Transverse colon (tissue), 4 donors: ENCODE data around the gene MOB1B. TPM values are rescaled to one million over a fixed set of nuclear protein-coding genes. Genes with fewer than 3 reads are reported as not detected.

Experiments
- DNase-seq: peaks from one replicate; pipeline ENCODE4 v3.0.0-alpha.2; 2019
- H3K27ac ChIP-seq, 4 donors: fragments of 200-600 bp; sonication (generic); 2 replicates each; pipeline ENCODE4 v1.5.1; 2016 to 2018; ENCODE audit warnings: inconsistent platforms in 4 of 4
- H3K27me3 ChIP-seq: fragments of 200-600 bp; sonication (generic); 2 replicates; pipeline ENCODE4 v1.5.1; 2017; ENCODE audit warnings: inconsistent platforms
- H3K36me3 ChIP-seq, 4 donors: fragments of 200-600 bp; sonication (generic); 2 replicates each; pipeline ENCODE4 v1.5.1; 2017 to 2019; ENCODE audit warnings: inconsistent platforms in 4 of 4
- H3K4me1 ChIP-seq, 4 donors: fragments of 200-600 bp; sonication (generic); 2 replicates each; pipeline ENCODE4 v1.5.1; 2017 to 2020; ENCODE audit warnings: inconsistent platforms in 4 of 4
- H3K4me3 ChIP-seq, 4 donors: fragments of 200-600 bp; sonication (generic); 1 replicate in 1 of 4; 2 replicates in 3 of 4; pipeline versions ENCODE4 v1.5.1 to v1.6.1; 2017 to 2019; ENCODE audit warnings: inconsistent platforms in 4 of 4
- H3K9me3 ChIP-seq, 2 donors: fragments of 200-600 bp; sonication (generic); 2 replicates each; pipeline ENCODE4 v1.5.1; 2017 to 2019; ENCODE audit warnings: inconsistent platforms in 2 of 2
- CTCF ChIP-seq, 5 experiments: fragments of 200-600 bp in 3 of 5; fragments of 450-650 bp in 2 of 5; sonication (generic) in 3 of 5; IDR thresholded peaks; 1 replicate in 2 of 5; 2 replicates in 3 of 5; pipeline ENCODE4 v1.5.1; 2016 to 2017; ENCODE audit warnings: antibody characterized with exemption in 5 of 5, inconsistent platforms in 3 of 5, mild to moderate bottlenecking in 2 of 5, moderate library complexity in 1 of 5
- EP300 ChIP-seq: sonication (generic); formaldehyde crosslinking; IDR thresholded peaks from one replicate; pipeline ENCODE4 v1.6.1; 2017; ENCODE audit warnings: antibody characterized with exemption, low read depth
- POLR2A ChIP-seq: fragments of 450-650 bp; IDR thresholded peaks from one replicate; pipeline ENCODE4 v1.6.1; 2016; ENCODE audit warnings: antibody characterized with exemption, mild to moderate bottlenecking, moderate library complexity
- POLR2AphosphoS5 ChIP-seq, 3 donors: sonication (generic); formaldehyde crosslinking; IDR thresholded peaks; one replicate each; pipeline ENCODE4 v1.6.1; 2016; ENCODE audit warnings: antibody characterized with exemption in 3 of 3
- WGBS, 2 donors: methylation state at CpG; one replicate each; pipeline ENCODE4 v1.1.5; 2018; ENCODE audit warnings: low coverage in 1 of 2; 5-methylcytosine and 5-hydroxymethylcytosine counted together
- in situ Hi-C, 4 donors: fragments of 200-750 bp; cut with MboI; loops; one replicate each; pipeline versions ENCODE4 v1.15.0 to v1.15.1; 2017; ENCODE audit warnings: low sequenced_read_pairs in 3 of 4, low pct_ligation_motif_present in 1 of 4, low pct_unique_long_range_greater_than_20kb in 1 of 4
- intact Hi-C: fragments of 100-400 bp; cut with DNase I; formaldehyde crosslinking; loops from one replicate; pipeline ENCODE4 v1.15.1; 2023; ENCODE audit warnings: low total_unique reads
- total RNA-seq, 4 donors: library from RNA; depleted of rRNA; stranded (reverse); fragments of >200 nt; gene quantifications; one replicate each; pipeline ENCODE4 v1.1.0, GENCODE V29; 2016

Gene MOB1B
- total RNA-seq, 4 donors from 2014 or later = 6.7 to 15.4 (median 11.0) TPM

DNA sequence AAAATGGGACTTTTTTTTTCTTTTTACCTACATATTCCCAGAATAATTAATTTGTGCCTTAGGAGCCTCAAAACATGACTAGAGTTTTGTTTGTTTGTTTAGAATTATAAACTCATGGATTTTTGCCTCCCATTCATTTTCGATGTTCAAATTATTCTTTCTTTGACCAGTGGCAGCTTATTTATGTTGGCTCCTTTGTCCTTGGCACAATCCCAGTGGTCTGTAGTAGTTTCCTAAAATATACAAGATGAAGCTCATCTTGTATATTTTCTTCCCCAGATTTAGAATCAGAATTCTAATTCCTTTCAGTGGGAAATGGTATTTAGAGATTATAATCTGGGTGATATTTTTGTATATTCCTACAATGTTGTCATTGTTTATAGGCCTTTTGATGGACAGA lies 118.4 kb downstream of the MOB1B start:
- peaks cover 0 to 3% (median 1%) of the 10 kb centered on the region in 4 donors for H3K4me1 ChIP-seq
- H3K27me3 ChIP-seq = no peaks in the 10 kb centered on the region
- no peaks in the 10 kb centered on the region for H3K9me3 ChIP-seq
- H3K36me3 ChIP-seq = peaks cover 0 to 7% (median 0%) of the 10 kb centered on the region in 4 donors
- 63% methylated on average over 1 of the region's 1 CpG; no CpG with 5 or more reads in 1 of the 2 donors for WGBS, 2 donors
- DNase-seq = no peak
- no peak for TF ChIP-seq POLR2AphosphoS5 (IDR thresholded peaks at IDR 0.05)
- no peak for TF ChIP-seq CTCF (IDR thresholded peaks at IDR 0.05)
- no peak for TF ChIP-seq EP300
- no peak for TF ChIP-seq POLR2A
- intact Hi-C loops (no loop called here), in situ Hi-C loops (loop anchor here in 2 of 4 donors (25.0 kb wide), 3 partner anchors 108 to 383 kb away; partner anchors contain the start of genes ENAM (in 1 of the 2), GRSF1 (in 1 of the 2) and MOB1B (in 1 of the 2))
- H3K27ac ChIP-seq = no peak overlapping the region
- no peak overlapping the region for H3K4me3 ChIP-seq

DNA sequence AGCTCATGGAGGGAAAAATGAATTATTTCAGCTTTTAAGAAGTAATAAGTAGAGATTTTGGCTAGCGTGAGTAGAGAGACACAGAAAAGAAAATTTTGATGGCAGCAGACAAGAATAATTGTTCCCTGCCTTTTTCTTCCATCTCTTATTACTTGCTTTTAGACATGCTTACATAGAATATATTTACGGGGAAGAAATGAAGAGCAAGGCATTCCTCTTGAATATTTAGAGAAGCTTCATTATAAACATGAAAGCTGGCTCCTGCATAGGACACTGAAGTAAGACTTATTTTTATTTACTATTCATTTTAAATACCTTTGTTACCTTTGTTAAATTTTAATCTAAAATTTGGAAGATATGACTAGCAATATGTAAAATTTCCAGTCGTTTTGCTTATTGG lies 123.5 kb downstream of the MOB1B start:
- Histone ChIP-seq H3K4me1 (peaks cover 0 to 12% (median 6%) of the 10 kb centered on the region in 4 donors), H3K4me3 (no peak overlapping the region), H3K9me3 (no peaks in the 10 kb centered on the region), H3K27ac (no peak overlapping the region), H3K27me3 (no peaks in the 10 kb centered on the region), H3K36me3 (peaks cover 0 to 13% (median 0%) of the 10 kb centered on the region in 4 donors)
- intact Hi-C loops = no loop called here
- DNase-seq = no peak
- in situ Hi-C loops = no loop called here
- WGBS, 2 donors = 72 to 78% methylated on average over 3 of the region's 3 CpGs
- TF ChIP-seq POLR2AphosphoS5 (IDR thresholded peaks at IDR 0.05) (no peak), POLR2A (no peak), EP300 (no peak), CTCF (IDR thresholded peaks at IDR 0.05) (no peak)

- no peak for DNase-seq
- Histone ChIP-seq H3K36me3 (peaks cover 0 to 13% (median under 1%) of the 10 kb centered on the region in 4 donors), H3K9me3 (no peaks in the 10 kb centered on the region), H3K4me1 (peaks cover 0 to 12% (median 6%) of the 10 kb centered on the region in 4 donors), H3K4me3 (no peak overlapping the region), H3K27ac (no peak overlapping the region), H3K27me3 (no peaks in the 10 kb centered on the region)
- in situ Hi-C loops (no loop called here), intact Hi-C loops (no loop called here)
- no peak for TF ChIP-seq POLR2A
- no peak for TF ChIP-seq POLR2AphosphoS5 (IDR thresholded peaks at IDR 0.05)
- no peak for TF ChIP-seq CTCF (IDR thresholded peaks at IDR 0.05)
- TF ChIP-seq EP300 = no peak
- WGBS, 2 donors = 69 to 74% methylated on average over 2 of the region's 2 CpGs
Measured at GRCh38 chr4:71026086-71026485, 123.9 kb downstream of the MOB1B start.

DNA sequence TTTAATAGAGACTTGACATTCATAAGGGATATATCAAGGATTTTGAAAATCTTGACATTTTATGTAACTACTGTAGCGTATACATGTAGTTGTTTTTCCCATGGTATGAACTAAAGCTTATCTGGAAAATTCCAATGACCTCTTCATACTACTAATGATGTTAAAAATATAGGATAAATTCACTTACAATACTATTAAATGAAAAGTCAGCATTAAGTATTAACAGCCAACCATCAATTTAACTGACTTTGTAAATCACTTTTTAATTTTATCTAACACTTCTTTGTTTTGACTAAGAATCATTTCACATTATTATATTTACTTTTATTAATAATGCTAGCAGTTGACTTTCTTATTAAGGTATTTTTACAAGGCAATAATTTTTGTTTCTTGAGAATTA lies 125.4 kb downstream of the MOB1B start:
- H3K36me3 ChIP-seq = peaks cover 0 to 13% (median 1%) of the 10 kb centered on the region in 4 donors
- no peaks in the 10 kb centered on the region for H3K27me3 ChIP-seq
- H3K9me3 ChIP-seq = no peaks in the 10 kb centered on the region

More for the DNA sequence above, 125.4 kb downstream of the MOB1B start:
- WGBS, 2 donors = 100% methylated on average over 1 of the region's 1 CpG
- intact Hi-C loops (no loop called here), in situ Hi-C loops (no loop called here)
- no peak overlapping the region for H3K4me3 ChIP-seq
- TF ChIP-seq CTCF (IDR thresholded peaks at IDR 0.05) (no peak), EP300 (no peak), POLR2A (no peak), POLR2AphosphoS5 (IDR thresholded peaks at IDR 0.05) (no peak)
- DNase-seq = no peak
- no peak overlapping the region for H3K27ac ChIP-seq
- H3K4me1 ChIP-seq = peaks cover 0 to 12% (median 6%) of the 10 kb centered on the region in 4 donors
